NCI-H446 treated with DMSO at 0.1 percent for 48 hours (cell line): Measurements from ENCODE around the gene PXDN.
"Not testable (repeated sequence)": the region's sequence is repeated elsewhere in the genome, so short reads cannot be mapped to it uniquely, and the experiment has no call there.

Source experiments
- DNase-seq: peaks from one replicate; lab custom pipeline; 2025; lab: John Stamatoyannopoulos, UW

The PXDN gene

DNA sequence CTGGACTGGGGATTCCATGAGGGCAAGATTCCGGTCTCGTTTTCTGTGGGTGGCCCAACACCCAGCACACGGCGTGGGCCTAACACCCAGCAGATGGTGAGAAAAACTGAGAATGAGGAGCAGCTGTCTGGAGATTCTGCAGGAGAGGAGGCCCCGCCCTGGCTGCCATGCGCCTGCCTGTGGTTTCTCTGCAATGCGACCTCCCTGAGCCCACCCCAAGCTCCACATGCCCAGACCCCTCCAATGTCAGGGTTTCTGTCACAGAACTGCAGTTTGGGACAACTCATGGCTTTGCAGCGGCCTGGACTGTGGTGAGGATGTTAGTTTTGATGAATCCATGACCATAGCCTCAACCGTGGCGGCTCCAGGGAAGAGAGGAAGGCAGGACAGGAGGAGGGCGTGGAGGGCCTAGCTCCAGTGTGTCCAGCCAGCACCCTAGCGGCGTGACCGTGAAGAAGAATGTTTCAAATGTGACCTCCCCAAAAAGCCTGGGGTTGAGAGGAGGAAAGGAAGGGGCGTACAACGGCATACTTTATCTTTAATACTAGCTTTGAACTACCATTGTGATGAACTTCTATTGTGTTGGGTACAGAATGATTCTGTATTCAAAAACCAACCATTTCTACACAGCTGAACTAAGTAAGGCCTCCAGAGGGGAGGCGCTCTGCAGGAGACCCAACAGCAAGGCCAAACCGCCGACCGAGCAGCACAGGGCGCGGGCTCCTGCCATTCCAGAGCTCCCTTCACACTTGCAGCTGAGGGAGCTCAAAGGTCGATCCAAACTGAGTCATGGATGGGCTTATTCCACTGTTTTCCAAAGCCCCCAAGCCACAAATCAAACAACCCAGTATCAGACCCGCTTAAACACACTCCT is 3.4 kb downstream of the PXDN start:
- no peak for DNase-seq

DNA sequence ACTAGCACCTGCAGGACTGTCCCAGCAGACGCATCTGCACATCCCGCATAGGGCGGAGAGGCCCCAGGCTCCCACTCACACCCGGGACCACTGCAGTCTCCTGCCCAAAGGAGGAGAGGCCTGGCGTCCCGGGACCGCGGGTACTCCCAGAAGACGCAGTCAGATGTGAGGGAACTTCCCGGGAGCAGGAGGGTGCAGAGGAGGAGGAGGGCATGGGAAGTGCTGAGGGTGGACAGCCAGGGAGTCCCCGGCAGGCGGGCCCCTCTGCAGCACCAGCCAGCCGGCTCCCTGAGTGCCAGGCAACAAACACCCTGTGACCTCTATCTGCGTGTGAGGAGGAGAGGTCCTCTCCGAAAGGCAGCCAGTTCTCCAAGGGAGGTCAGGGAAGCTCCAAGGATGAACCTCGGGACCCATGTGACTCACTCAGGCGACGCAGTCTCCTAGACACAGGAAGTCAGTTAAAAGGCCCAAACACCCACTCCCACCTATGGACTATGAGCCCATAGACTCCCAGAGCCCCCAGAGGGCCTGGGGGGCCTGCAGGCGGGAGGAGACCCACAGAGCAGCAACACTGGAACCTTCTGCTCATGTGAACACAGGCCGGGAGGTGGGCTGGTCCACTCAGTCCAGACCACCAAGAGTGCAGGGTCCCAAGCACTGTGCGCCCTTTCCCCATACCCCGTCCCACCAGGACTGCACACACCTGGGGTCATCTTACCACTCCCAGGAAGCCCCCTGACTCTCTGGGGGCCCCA is 4.2 kb downstream of the PXDN start:
- DNase-seq = no peak

DNA sequence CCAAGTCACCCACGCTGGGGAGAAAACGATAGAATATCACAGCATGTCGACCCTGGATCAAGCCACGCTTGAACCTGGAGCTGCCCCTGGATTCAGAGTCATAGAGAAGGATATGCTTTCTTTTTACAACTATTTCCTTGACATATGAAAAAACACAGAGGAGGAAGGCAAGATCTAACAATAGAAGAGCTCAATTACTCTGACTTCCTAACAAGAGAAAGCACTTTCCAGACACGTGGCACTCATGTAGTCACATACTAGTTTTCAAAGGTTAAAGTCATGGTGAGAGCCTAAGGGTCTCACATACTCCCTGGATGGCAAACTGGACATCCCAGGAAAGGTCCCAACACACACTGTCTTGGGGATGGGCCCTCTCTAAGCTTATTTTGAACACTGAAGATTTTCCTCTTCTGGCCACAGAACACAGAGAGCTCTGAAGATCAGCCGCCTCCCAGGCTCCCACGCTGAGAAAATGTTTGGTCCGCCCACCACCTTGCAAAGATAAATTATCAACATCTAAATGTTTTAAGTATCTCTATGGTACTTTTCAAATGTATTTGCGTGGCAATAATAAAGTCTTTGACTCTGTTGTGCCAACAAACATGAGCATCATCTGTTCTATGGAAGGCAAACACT is 4.9 kb downstream of the PXDN start:
- no peak for DNase-seq

DNA sequence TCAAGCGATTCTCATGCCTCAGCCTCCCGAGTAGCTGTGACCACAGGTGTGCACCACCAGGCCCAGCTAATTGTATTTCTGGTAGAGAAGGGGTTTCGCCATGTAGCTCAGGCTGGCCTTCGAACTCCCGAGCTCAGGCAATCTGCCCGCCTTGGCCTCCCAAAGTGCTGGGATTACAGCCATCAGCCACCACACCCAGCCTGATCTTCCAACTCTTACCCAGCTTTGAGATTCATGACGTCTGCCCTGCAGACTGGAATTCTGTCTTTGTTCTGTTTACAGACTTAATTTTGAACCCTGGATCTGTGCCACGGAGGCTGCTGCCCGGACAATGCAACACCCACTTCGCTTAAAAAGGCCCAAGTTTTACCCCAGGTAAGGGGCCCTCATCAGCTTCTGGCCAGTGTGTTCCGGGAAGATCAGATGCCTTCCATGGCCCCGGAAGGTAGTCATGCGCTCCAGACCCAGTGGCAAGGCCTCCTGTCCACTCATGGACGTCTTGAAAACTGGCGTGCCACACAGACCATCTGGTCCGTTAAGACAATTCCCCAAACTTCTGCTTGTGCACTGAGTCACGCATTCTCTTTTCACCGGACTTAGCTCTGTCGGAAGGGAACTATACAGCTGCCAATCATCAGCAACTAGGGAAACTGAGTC is 5.5 kb downstream of the PXDN start:
- DNase-seq = no peak

DNA sequence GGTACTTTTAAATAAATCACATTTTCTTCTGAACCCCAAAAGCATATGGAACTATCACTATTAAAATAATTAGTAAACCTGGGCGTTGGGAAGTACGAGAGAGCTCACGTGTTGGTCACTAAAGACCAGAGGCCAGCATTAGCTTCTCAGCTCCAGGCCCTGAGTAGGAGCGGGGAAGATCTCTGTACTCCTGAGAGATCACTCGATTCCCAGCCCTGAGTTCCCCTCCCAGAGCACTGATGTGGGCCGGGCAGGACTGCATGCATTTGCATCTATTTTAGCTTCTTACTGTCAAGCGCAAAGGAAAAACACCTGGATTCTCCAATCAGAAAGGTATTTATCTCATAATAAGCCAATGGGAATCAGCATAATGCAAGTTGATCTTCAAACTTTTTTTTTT is 6.2 kb downstream of the PXDN start:
- no peak for DNase-seq

DNA sequence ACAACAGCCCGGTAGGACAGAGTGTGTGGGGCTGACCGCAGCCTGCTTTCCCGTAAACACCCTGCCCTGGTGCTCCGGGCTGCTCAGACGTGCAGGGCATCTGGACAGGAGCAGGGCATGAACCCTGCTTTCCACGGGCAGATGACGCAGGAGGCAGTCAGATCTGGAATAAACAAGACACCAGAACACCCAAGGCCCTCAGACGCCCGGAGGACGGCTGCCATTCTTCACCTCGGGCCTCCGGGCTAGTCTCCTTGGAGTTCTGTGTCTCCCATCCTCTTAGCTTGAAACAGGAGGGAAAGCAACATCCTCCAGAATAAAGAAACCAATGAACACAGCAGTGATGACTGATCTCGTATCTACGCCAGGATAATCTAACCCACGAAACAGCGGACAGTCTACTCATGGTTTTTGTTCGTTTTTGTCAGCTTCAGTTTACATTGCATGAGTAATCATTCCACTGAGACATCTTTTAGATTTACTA is 7.3 kb downstream of the PXDN start:
- no peak for DNase-seq

DNA sequence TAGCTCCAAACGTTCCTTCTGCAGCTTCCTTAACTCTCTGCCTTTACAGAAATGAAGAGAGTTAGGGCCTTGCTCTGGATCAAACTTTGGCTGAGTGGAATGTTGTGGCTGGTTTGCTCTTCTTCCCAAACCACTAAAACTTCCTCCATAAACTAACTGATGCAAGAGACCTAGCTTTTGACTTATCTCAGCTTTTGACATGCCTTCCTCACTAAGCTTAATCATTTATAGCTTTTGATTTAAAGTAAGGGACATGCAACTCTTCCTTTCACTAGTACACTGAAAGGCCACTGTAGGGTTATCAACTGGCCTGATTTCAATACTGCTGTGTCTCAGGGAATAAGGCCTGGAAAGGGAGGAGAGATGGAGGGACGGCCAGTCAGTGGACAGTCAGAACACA is 8.3 kb downstream of the PXDN start:
- DNase-seq = no peak

DNA sequence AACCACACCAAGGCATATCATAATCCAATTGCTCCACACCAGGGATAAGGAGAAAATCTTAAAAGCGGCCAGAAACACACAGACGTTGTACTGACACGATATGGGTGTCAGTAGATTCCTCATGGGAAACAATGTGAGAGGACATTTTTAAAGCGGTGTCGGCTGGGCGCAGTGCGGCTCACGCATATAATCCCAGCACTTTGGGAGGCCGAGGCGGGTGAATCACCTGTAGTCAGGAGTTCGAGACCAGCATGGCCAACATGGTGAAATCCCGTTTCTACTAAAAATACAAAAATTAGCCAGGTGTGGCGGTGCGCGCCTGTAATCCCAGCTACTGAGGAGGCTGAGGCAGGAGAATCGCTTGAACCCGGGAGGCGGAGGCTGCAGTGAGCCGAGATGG is 11.0 kb downstream of the PXDN start:
- DNase-seq = not testable (repeated sequence)

DNA sequence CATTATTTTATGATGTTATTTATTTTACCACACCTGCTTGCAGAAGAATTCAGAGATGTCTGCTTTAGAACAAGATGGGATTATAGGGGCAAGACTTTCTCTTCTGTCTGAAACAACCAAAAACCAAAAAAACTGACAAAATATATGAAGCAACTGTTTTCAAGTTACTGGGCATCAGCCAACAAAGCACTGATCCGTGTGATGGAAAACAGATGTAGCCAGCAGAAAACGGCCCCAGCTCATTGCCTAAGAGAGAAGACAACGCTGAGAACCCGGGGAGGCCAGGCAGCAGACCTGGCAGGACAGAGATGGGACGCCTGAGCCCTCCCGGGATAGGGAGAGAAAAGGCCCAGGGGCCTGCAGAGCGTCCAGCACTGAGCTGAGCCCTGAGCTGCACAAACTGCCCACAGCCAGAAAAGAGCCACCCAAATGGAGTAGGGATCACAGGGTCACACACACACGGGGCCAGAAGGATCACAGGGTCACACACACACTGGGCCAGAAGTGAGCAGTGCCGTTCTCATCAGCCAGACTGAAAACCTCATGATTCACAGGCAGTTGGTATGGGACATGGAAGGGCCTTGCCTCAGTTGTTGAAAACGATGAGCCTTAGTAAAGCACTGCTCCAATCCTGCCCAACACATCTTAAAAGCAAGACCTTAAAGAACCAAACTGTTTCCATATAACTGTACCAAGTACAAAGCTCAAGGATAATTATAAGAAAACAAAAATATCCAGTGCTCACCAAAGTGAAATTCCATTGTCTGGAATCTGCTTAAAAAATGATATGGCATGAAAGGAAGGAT is 12.1 kb downstream of the PXDN start:
- DNase-seq = peak; percentile 91

DNA sequence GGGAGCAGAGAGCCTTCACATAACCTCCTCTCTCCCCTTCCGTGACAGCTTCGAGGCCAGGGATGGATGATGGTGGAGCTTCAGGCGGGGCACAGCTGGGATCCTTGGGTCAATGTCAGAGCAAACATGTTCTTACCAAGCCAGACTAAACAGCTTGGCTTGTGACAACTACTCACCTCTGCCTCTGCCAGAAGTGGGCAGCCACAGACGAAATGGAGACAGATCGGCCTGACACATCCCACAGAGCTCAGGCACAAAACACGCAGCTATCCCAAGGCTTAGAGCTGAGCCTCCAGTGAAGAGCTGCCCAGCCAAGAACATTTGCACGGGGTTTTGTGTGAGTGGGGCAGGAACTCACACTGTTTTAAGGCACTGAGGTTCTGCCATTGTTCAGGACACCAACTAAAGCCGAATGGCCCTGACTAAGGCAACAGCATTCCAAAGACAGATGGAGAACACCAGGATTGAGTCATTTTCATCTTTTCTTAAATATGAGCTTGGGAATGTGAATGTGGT is 12.8 kb downstream of the PXDN start:
- peak; percentile 87 for DNase-seq

DNA sequence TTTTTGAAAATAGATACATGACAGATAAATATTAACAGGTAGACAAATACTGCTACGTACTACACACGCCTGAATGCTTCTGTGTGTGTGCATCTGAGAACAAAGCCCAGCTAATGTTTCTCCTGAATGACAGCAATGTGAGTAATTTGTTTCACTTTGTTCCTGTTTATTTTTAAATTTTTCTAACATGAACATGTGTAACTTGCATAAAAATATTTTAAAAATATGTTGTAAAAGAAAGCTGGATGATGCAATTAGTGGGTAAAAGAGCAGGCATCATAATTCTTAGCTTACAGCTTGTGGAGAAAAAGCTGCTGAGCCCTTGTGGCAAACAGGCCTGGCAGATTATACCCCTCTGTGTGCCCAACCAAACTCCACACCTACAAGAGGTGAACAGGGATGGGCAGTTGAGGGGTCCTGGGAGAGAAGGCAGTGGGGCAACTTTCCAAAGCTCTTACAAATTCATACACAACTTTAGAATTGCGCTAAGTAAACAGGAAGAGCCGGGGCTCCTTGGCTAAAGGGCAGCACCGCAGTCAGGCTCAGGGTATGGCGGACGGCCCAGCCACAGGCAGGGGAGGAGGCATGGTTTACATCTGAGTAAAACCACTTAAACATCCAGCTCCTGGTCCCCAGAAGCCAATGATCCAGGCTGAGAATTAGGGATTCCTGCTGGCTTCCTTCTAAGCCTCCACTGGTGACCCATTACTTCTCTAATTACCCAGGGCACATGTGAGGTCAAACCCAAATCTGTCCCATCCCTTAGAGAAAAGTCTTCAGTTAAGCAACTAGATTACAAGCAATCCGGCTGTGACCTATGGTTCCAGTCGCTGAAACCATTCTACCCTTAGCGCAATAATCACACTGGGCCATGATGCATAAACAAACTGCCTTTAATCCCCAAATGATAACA is 14.0 kb downstream of the PXDN start:
- DNase-seq = no peak

DNA sequence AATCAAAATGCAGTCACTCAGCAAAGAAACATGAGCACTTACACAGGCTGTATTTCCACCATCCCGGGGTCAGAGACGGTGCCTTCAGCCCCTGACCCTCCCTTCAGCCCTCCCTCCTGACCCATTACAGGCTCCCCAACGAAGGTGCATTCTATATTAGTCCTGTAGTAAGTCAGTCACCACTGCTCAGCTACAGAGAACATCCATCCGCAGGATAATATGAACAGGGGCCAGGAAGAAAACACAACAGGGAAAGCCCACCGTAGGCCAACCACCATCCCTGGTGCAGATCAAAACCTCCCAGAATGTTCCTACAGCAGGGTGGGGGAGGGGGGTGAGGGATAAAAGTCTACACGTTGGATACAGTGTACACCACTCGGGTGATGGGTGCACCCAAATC is 15.1 kb downstream of the PXDN start:
- DNase-seq = no peak

DNA sequence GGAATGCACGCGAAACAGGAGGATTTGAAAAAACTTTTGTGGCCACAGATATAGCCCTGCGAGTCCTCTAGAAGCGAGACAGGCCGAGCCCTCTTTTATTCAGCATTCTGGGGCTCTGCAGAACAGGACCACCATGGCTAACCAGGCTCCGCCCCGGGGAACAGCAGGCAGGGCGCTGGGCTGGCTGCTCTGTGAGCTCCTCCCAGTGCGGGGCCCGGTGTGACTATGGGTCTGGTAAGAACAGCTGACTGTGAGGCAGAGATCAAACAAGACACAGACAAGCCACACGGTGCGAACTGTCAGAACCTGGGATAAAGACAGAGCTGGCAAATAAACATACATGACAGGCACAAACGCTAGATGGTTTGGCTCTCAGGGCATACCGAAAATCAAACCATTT is 15.5 kb downstream of the PXDN start:
- no peak for DNase-seq

DNA sequence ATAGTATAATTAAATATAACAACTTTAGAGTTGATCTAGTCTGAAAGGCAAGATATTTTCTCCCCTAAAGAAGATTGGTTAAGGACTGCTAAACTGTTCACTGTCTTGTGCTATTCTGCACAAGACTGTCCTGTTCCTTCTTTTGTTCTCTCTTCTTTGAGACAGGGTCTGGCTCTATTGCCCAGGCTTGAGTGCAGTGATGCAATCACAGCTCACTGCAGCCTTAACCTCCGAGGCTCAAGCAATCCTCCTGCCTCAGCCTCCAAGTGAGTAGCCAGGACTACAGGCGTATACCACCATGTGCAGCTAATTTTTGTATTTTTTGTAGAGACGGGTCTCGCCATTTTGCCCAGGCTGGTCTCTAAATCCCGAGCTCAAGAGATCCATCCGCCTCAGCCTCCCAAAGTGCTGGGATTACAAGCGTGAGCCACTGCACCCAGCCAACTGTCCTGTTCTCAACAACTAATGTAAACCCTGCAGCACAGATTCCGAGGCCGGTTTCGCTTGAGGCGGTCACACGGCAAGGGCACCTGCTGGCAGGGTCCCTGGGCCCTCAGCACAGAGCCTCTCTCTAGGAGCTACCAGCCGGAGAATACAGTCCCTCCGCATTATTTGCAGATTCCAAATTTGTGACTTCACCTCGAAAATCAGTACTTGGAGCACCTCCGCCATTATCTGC is 16.4 kb downstream of the PXDN start:
- no peak for DNase-seq

DNA sequence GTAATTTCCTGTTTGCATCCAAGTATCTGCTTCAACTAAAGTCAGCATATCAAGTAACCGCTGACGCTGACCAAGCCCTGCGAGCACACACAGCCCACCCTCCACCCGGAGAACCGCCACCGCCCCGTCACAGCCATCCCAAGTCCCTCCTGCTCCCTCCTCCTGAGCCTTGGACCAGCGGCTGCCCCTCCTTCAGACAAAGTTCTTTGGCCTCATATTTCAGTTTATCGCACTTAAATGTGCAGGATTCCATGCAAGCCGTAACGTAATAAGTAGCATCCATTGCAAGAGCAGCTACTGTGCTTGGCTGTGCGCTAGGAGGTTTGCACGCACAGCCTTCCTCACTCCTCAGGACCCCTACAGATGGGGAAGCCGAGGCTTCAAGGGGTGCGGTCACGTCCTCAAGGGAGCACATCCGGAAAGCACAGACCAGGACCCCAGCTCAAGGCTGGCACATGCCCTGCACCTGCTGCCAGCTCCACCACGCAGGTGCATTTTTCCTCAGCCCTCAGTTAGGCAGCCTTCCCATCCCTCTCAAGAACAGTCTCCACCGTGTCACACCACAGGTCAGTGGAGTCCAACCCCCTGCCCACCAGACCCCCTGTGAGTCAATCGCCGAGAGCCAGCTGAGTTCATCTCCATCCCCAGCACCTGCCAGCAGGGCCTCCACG is 17.1 kb downstream of the PXDN start:
- no peak for DNase-seq

DNA sequence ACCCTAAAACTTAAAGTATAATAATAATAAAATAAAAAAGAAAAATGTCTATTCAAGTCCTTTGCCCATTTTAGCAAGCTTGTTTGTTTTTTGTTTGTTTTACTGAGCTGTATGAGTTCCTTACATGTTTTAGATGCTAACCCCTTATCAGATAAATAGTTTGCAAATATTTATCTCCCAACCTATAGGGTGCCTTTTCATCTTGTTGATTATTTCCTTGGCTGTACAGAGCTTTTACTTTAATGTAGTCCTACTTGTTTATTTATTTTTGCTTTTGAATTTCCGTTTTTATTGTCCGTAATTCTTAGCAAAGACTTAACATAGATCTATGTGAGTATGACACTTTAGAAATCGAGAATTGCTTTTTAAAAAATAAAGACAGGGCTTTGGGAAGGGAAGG is 17.8 kb downstream of the PXDN start:
- DNase-seq = no peak

DNA sequence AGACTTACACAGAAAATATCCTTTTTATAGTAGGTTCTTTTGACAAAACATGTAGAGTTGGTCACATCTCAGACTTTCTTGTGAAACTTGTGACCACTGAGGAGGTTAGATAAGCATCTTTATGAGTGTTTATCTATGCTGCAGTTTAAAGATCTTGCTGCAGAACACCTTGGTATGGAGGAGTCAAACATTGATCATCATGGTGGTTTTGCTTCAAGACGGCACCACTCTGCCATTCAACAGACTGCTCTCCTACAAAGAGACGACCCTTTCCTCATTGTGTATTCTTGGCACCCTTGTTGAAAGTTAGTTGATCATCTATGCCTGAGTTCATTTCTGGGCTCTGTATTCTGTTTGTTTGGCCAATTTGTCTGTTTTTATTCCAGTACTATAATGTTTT is 20.0 kb downstream of the PXDN start:
- DNase-seq = peak; percentile 33

DNA sequence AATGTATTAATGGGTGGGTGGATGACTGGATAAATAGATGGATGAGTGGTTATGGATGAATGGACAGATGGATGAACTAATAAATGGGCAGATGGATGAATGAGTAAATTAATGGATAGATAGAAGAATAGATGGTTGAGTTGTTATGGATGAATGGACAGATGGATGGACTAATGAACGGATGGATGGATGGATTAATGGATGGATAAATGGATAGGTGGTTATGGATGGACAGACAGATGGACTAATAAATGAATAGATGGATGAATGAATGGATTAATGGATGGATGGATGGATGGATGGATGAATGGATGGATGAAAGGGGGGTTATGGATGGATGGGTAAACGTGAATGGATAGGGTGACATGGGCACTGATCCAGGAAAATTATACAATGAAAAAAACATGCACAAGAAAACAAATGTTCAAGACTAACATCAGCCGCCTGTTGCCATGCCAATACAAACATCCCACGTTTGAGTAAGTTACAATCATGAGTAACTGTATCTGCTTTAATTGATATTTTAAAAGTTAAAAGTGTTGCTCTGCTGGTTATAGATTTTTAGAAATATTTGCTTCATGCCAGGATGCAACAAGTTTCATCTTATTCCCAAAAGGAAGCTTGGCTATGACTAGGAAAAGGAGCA is 20.8 kb downstream of the PXDN start:
- peak; percentile 80 for DNase-seq
